Brain microvascular endothelial cell (primary cell): ENCODE measurements around the gene ADCY7.
A peak's percentile ranks its signal among the peaks of the same experiment; 100 is the strongest.

Experiments used
- DNase-seq: peaks from one replicate; pipeline ENCODE4 v3.0.0-alpha.2; 2020
- H3K27ac ChIP-seq: fragments of 250-450 bp; sonication (Bioruptor Pico); 2 replicates; pipeline ENCODE4 v1.5.1; 2020; ENCODE audit warnings: mild to moderate bottlenecking, moderate library complexity
- H3K27me3 ChIP-seq: fragments of 250-450 bp; sonication (Bioruptor Pico); replicated peaks from 2 replicates; pipeline ENCODE4 v1.5.1; 2020; ENCODE audit warnings: mild to moderate bottlenecking
- H3K36me3 ChIP-seq: fragments of 250-450 bp; sonication (Bioruptor Pico); replicated peaks from 2 replicates; pipeline ENCODE4 v1.5.1; 2020; ENCODE audit warnings: mild to moderate bottlenecking
- H3K4me3 ChIP-seq: 2 replicates; pipeline ENCODE4 v1.5.1; 2011; ENCODE audit warnings: low read depth, mild to moderate bottlenecking, control low read depth, low read length, moderate library complexity
- in situ Hi-C: cut with HindIII; loops from 2 replicates; pipeline ENCODE4 v1.10.0; 2017; ENCODE audit warnings: low sequenced_read_pairs, low pct_ligation_motif_present
- TF ChIP-seq, protein P1 (sequence below): IDR thresholded peaks from 2 replicates; pipeline ENCODE4 v1.5.1; 2011; ENCODE audit warnings: low read depth, mild to moderate bottlenecking, moderate library complexity, low read length, control low read depth, inconsistent platforms; ENCODE audit errors: missing control alignments

Gene ADCY7

DNA sequence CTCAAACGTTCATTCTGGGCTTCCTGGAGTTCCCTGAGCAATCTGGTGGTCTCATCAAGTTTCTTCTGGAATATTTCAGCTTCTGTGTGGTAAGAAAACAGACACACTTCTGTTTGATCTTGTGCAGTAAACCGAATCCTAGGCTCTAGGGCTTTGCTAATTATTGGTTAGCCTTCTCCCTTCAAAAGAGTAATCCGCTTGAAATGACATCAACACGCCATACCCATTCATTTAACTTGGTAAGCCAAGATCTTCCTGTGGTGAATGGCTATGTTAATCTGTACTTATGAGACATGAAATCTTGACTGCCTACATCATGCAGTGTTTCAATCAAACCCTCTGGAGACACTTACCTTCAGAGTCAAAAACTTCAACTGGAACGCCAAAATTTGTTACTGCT is 54.0 kb downstream of the ADCY7 start:
- in situ Hi-C loops, result no loop called here
- Histone ChIP-seq H3K4me3 (no peak overlapping the region), H3K27ac (no peak overlapping the region), H3K27me3 (no peaks in the 10 kb centered on the region), H3K36me3 (peaks cover 45% of the 10 kb centered on the region)
- DNase-seq, result no peak
- TF ChIP-seq, protein P1, sequence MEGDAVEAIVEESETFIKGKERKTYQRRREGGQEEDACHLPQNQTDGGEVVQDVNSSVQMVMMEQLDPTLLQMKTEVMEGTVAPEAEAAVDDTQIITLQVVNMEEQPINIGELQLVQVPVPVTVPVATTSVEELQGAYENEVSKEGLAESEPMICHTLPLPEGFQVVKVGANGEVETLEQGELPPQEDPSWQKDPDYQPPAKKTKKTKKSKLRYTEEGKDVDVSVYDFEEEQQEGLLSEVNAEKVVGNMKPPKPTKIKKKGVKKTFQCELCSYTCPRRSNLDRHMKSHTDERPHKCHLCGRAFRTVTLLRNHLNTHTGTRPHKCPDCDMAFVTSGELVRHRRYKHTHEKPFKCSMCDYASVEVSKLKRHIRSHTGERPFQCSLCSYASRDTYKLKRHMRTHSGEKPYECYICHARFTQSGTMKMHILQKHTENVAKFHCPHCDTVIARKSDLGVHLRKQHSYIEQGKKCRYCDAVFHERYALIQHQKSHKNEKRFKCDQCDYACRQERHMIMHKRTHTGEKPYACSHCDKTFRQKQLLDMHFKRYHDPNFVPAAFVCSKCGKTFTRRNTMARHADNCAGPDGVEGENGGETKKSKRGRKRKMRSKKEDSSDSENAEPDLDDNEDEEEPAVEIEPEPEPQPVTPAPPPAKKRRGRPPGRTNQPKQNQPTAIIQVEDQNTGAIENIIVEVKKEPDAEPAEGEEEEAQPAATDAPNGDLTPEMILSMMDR, result no peak

DNA sequence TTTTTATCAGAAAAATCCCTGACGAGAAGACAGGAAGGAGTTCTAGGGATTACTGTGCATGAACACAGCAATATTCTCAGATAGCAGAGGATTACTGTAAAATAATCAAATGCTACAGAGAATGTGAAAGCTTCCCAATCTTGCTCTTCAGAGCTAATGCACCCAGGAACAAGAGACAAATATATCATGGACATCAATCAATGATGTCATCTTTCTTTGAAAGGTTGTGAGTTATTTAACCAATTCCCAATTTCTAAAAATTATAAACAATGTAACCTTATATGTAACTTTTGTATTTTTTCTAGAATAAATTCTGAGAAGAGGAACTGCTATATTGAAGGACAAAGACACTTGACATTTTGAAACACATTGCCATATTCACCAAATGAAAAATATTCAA is 56.0 kb downstream of the ADCY7 start:
- Histone ChIP-seq H3K36me3 (peaks cover 38% of the 10 kb centered on the region), H3K4me3 (no peak overlapping the region), H3K27ac (no peak overlapping the region), H3K27me3 (no peaks in the 10 kb centered on the region)
- in situ Hi-C loops, result no loop called here
- TF ChIP-seq, protein P1, result no peak
- DNase-seq, result no peak

GRCh38 chr16:50323335-50324011 is 57.1 kb downstream of the ADCY7 start:
- in situ Hi-C loops, result no loop called here

DNA sequence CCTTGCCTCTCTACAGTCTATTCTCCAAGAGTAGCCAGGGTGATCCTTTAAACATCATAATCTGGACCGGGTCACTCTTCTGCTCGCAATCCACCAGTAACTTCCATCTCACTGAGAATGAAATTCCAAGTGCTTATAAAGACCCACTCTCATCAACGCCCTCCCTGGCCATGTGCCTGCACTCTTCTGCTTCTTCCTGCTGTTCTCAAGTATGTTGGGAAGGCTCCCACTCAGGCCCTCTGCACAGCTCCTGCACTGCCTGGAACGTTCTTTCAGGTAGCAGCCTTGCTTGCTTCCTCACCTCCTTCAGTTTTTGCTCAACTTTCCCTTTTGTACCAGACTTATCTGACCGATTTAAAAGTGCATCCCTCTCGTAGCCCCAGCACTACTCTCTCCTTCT is 58.0 kb downstream of the ADCY7 start:
- TF ChIP-seq, protein P1, result no peak
- peaks cover 30% of the 10 kb centered on the region for H3K36me3 ChIP-seq
- DNase-seq, result no peak
- in situ Hi-C loops, result no loop called here
- H3K27me3 ChIP-seq, result no peaks in the 10 kb centered on the region
- no peak overlapping the region for H3K27ac ChIP-seq
- H3K4me3 ChIP-seq, result no peak overlapping the region

More at GRCh38 chr16:50323335-50324011, 57.1 kb downstream of the ADCY7 start:
- Histone ChIP-seq H3K27me3 (no peaks in the 10 kb centered on the region), H3K4me3 (no peak overlapping the region), H3K36me3 (peaks cover 38% of the 10 kb centered on the region), H3K27ac (no peak overlapping the region)
- TF ChIP-seq, protein P1, result peak; percentile 41
- peak; percentile 34 for DNase-seq

- H3K27me3 ChIP-seq, result no peaks in the 10 kb centered on the region
- H3K27ac ChIP-seq, result no peak overlapping the region
- in situ Hi-C loops, result no loop called here
- TF ChIP-seq, protein P1, result no peak
- H3K36me3 ChIP-seq, result peaks cover 18% of the 10 kb centered on the region
- no peak overlapping the region for H3K4me3 ChIP-seq
- DNase-seq, result no peak
These were observed 59.9 kb downstream of the ADCY7 start for GRCh38 chr16:50326264-50326663.
